ENCODE measurements around the gene SEPTIN14. TPM values are rescaled to one million over a fixed set of nuclear protein-coding genes. Genes with fewer than 3 reads are reported as not detected.
"Not testable (repeated sequence)": the region's sequence is repeated elsewhere in the genome, so short reads cannot be mapped to it uniquely, and the experiment has no call there.

SEPTIN14 gene
- total RNA-seq, 2 experiments from 2014 or later: not detected

DNA sequence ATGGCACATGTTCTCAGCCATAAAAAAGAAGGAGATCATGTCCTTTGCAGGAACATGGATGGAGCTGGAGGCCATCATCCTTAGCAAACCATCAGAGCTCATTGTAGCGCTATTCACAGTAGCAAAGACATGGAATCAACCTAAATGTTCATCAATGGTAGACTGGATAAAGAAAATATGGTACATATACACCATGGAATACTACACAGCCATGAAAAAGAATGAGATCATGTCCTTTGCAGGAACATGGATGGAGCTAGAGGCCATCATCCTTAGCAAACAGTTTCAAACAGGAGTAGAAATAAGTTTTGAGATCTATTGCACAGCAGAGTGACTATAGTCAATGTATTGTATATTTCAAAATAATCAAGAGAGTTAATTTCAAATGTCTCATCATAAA, 17.4 kb downstream of the SEPTIN14 start:
- H3K36me3 ChIP-seq (ENCODE audit: insufficient read depth, low read length); H3K4me2 ChIP-seq (ENCODE audit: low read length); BruUV-seq (replicated peaks); CTCF ChIA-PET (ENCODE audit: unreplicated experiment); H3K4me1 ChIP-seq (ENCODE audit: insufficient read depth, low read length, poor library complexity, severe bottlenecking); H3K4me3 ChIP-seq (ENCODE audit: low read depth, low read length, poor library complexity, severe bottlenecking); H3K79me2 ChIP-seq (ENCODE audit: insufficient read depth, low read depth, low read length); H2AFZ ChIP-seq (ENCODE audit: low read length); H3K27ac ChIP-seq (ENCODE audit: low read depth, low read length, poor library complexity, severe bottlenecking); H3K9me3 ChIP-seq (ENCODE audit: low read length); H3K9me2 ChIP-seq (ENCODE audit: insufficient read depth, low read length); POLR2A ChIA-PET; intact Hi-C loops (cut with micrococcal nuclease; ENCODE audit: unreplicated experiment); DNase-seq (ENCODE audit: low spot score); H4K20me1 ChIP-seq (ENCODE audit: insufficient read depth, low read length): not testable (repeated sequence)

DNA sequence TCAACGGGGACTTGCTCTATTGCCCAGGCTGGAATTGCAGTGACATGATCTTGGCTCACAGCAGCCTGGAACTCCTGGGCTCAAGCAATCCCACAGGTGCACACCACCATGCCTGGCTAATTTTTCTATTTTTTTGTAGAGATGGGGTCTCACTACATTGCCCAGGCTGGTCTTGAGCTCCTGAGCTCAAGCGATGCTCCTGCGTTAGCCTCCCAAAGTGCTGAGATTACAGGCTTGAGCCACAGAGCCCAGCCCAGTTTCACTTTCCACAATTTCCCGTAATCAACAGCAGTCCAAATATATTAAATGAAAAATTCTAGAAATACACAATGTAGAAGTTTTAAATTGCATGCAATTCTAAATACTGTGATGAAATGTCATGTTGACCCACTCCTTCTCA, 24.0 kb downstream of the SEPTIN14 start:
- Histone ChIP-seq H3K27ac (ENCODE audit: low read depth, low read length, poor library complexity, severe bottlenecking) (no peak overlapping the region), H2AFZ (ENCODE audit: low read length) (no peak overlapping the region), H3K4me2 (ENCODE audit: low read length) (no peak overlapping the region), H3K9me2 (ENCODE audit: insufficient read depth, low read length) (no peaks in the 10 kb centered on the region), H3K9me3 (ENCODE audit: low read length) (no peaks in the 10 kb centered on the region), H3K79me2 (ENCODE audit: insufficient read depth, low read depth, low read length) (no peaks in the 10 kb centered on the region), H3K36me3 (ENCODE audit: insufficient read depth, low read length) (no peaks in the 10 kb centered on the region), H4K20me1 (ENCODE audit: insufficient read depth, low read length) (no peaks in the 10 kb centered on the region), H3K4me1 (ENCODE audit: insufficient read depth, low read length, poor library complexity, severe bottlenecking) (no peaks in the 10 kb centered on the region), H3K4me3 (ENCODE audit: low read depth, low read length, poor library complexity, severe bottlenecking) (no peak overlapping the region)
- intact Hi-C loops (cut with micrococcal nuclease; ENCODE audit: unreplicated experiment): no loop called here
- DNase-seq (ENCODE audit: low spot score): no peak
- CTCF ChIA-PET (ENCODE audit: unreplicated experiment): no interaction called here
- TF ChIP-seq, protein P1, sequence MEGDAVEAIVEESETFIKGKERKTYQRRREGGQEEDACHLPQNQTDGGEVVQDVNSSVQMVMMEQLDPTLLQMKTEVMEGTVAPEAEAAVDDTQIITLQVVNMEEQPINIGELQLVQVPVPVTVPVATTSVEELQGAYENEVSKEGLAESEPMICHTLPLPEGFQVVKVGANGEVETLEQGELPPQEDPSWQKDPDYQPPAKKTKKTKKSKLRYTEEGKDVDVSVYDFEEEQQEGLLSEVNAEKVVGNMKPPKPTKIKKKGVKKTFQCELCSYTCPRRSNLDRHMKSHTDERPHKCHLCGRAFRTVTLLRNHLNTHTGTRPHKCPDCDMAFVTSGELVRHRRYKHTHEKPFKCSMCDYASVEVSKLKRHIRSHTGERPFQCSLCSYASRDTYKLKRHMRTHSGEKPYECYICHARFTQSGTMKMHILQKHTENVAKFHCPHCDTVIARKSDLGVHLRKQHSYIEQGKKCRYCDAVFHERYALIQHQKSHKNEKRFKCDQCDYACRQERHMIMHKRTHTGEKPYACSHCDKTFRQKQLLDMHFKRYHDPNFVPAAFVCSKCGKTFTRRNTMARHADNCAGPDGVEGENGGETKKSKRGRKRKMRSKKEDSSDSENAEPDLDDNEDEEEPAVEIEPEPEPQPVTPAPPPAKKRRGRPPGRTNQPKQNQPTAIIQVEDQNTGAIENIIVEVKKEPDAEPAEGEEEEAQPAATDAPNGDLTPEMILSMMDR (conservative IDR thresholded peaks at IDR 0.05; ENCODE audit: low read length): no peak
- TF ChIP-seq EZH2phosphoT487 (IDR thresholded peaks at IDR 0.05; ENCODE audit: borderline replicate concordance, low read depth, low read length): no peak
- POLR2A ChIA-PET: interaction anchor here (0.6 kb wide), 1 partner anchor 11 kb away, joined by 5 read pairs; no protein-coding TSS in a partner anchor
- BruUV-seq (replicated peaks): no TSS peak

DNA sequence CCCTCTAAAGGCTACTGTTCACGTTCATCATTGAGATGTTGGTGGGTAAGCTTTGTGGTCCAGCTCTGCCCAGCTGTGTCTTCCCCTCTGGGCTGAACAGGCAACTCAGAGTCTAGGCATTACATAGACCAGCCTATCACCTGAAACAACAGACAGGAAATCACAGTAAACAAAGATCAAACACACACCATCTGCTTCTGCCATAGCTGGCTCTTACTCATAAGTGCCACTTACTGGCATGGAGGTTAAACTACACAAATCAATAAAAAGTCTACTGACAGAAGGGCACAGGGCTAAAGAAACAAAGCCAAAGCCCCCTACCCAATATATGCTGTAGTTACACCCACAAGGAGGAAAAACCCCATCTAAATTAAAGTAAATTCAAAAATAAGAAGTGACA, 35.0 kb downstream of the SEPTIN14 start:
- H3K4me1 ChIP-seq (ENCODE audit: insufficient read depth, low read length, poor library complexity, severe bottlenecking): no peaks in the 10 kb centered on the region
- no peak overlapping the region for H3K27ac ChIP-seq (ENCODE audit: low read depth, low read length, poor library complexity, severe bottlenecking)
- ChIA-PET CTCF (ENCODE audit: unreplicated experiment) (no interaction called here), POLR2A (interaction anchor here (0.6 to 0.7 kb wide), 4 partner anchors 11 to 893 kb away, joined by 3 to 5 read pairs (median 4); no protein-coding TSS in a partner anchor)
- H3K36me3 ChIP-seq (ENCODE audit: insufficient read depth, low read length): no peaks in the 10 kb centered on the region
- H4K20me1 ChIP-seq (ENCODE audit: insufficient read depth, low read length): no peaks in the 10 kb centered on the region
- DNase-seq (ENCODE audit: low spot score): peak; percentile 5
- TF ChIP-seq, protein P1 (conservative IDR thresholded peaks at IDR 0.05; ENCODE audit: low read length): peak; percentile 43; the same call in 1 of the 2 replicates
- no peak for TF ChIP-seq EZH2phosphoT487 (IDR thresholded peaks at IDR 0.05; ENCODE audit: borderline replicate concordance, low read depth, low read length)
- no peak overlapping the region for H3K4me3 ChIP-seq (ENCODE audit: low read depth, low read length, poor library complexity, severe bottlenecking)
- H3K9me3 ChIP-seq (ENCODE audit: low read length): no peaks in the 10 kb centered on the region
- H3K9me2 ChIP-seq (ENCODE audit: insufficient read depth, low read length): no peaks in the 10 kb centered on the region
- no TSS peak for BruUV-seq (replicated peaks)
- peak overlapping the region; percentile 8; the same call in 1 of the 2 replicates for H3K4me2 ChIP-seq (ENCODE audit: low read length)
- no peaks in the 10 kb centered on the region for H3K79me2 ChIP-seq (ENCODE audit: insufficient read depth, low read depth, low read length)
- intact Hi-C loops (cut with micrococcal nuclease; ENCODE audit: unreplicated experiment): no loop called here
- H2AFZ ChIP-seq (ENCODE audit: low read length): peak overlapping the region; percentile 74
